ENCODE data around the gene TKT. TPM values are rescaled to one million over a fixed set of nuclear protein-coding genes. Genes with fewer than 3 reads are reported as not detected.
A peak's percentile ranks its signal among the peaks of the same experiment; 100 is the strongest.

The TKT gene
- total RNA-seq, 1 experiment from 2014 or later: 377 TPM

DNA sequence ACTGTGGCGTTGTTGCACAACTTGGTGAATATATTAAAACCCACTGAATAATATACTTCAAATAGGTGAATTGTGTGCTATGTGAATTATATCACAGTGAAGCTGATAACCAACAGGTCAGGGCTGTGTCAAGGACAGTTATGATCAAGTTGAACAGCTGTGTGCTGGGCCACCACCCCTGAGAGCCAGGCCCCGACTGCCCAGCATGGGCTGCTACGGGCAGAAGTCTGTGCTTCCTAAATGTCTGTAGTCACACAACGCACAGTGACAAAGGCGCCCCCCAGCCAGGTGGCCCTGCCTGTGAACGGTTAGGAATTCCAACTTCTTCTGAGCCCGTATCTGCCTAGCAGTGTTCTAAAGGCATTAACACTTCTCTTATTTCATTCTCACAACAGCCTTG, 32.8 kb downstream of the TKT start:
- H3K9ac ChIP-seq (ENCODE audit: low read length): no peak overlapping the region
- peaks cover 6% of the 10 kb centered on the region; the same call in 1 of the 2 replicates for H4K20me1 ChIP-seq (ENCODE audit: insufficient read depth, low read depth, low read length)
- H3K36me3 ChIP-seq (ENCODE audit: insufficient read depth, low read length): peaks cover 17% of the 10 kb centered on the region; the same call in 1 of the 2 replicates
- H3K9me3 ChIP-seq (ENCODE audit: low read length): no peaks in the 10 kb centered on the region
- DNase-seq: no peak
- no peak overlapping the region for H3K4me2 ChIP-seq (ENCODE audit: low read depth, low read length, poor library complexity, severe bottlenecking)
- no peak overlapping the region for H2AFZ ChIP-seq (ENCODE audit: low read length)
- no peak overlapping the region for H3K27ac ChIP-seq (ENCODE audit: low read length)
- H3K9me2 ChIP-seq (replicated peaks; ENCODE audit: insufficient read depth, low read length): no peaks in the 10 kb centered on the region
- no peaks in the 10 kb centered on the region for H3K27me3 ChIP-seq (ENCODE audit: low read length)
- H3K4me1 ChIP-seq (ENCODE audit: low read length): peaks cover 5% of the 10 kb centered on the region
- peaks cover 6% of the 10 kb centered on the region; the same call in 1 of the 2 replicates for H3K79me2 ChIP-seq (ENCODE audit: low read length)
- H3K4me3 ChIP-seq (ENCODE audit: low read length): no peak overlapping the region

DNA sequence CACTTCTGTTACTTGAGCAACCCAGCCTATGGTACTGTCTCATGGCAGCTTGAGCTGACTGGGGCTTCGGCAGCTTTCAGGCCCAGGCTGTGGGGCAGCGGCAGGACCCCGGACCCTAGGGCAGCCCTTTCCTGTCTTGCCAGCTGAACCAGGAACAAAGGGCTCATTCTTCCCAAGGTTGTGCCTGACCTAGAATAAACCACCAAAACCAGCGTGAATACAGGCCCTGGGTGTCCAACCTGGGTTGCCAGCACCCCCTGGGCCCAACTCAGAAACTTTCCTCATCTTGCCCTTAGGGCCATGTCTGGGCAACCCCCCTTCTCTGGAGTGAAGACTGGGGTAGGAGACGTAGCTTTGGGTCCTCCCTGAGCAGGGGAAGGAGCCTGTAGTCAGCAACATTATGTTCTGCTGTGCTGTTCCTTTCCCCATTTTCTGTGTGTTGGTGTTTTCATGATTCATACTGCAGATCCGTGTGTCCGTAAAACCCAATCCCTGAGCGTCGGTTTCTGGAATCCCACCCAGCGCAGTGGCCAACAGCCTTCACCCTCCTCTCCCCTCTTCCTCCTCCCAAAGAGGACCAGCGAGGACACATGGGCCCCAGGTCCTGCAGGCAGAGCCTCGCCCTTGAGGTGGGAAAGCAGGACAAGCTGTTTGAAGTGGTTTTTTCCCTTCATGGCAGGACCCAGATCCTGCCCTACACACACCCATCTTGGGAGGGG, 33.5 kb downstream of the TKT start:
- H3K9me2 ChIP-seq (replicated peaks; ENCODE audit: insufficient read depth, low read length): no peaks in the 10 kb centered on the region
- H4K20me1 ChIP-seq (ENCODE audit: insufficient read depth, low read depth, low read length): peaks cover 6% of the 10 kb centered on the region; the same call in 1 of the 2 replicates
- H3K4me3 ChIP-seq (ENCODE audit: low read length): no peak overlapping the region
- H3K9ac ChIP-seq (ENCODE audit: low read length): no peak overlapping the region
- no peak for DNase-seq
- no peak overlapping the region for H2AFZ ChIP-seq (ENCODE audit: low read length)
- H3K9me3 ChIP-seq (ENCODE audit: low read length): no peaks in the 10 kb centered on the region
- peaks cover 17% of the 10 kb centered on the region; the same call in 1 of the 2 replicates for H3K36me3 ChIP-seq (ENCODE audit: insufficient read depth, low read length)
- H3K79me2 ChIP-seq (ENCODE audit: low read length): peaks cover 8% of the 10 kb centered on the region; the same call in 1 of the 2 replicates
- H3K27ac ChIP-seq (ENCODE audit: low read length): no peak overlapping the region
- no peak overlapping the region for H3K4me2 ChIP-seq (ENCODE audit: low read depth, low read length, poor library complexity, severe bottlenecking)
- H3K27me3 ChIP-seq (ENCODE audit: low read length): no peaks in the 10 kb centered on the region
- peaks cover 10% of the 10 kb centered on the region for H3K4me1 ChIP-seq (ENCODE audit: low read length)

DNA sequence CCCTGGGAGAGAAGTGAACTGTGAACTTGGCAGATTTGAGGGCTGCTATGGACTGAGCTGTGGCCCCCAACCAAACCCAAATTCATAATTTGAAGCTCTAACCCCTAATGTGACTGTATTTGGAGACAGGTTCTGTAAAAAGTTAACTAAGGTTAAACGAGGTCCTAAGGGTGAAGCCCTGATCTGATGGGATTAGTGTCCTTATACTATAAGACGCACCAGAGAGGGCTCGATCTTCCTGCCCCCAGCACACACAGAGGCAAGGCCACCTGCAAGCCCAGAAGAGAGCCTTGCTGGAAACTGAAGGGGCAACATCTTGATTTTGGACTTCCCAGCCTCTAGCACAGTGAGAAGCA, 34.0 kb downstream of the TKT start:
- peaks cover 10% of the 10 kb centered on the region for H3K4me1 ChIP-seq (ENCODE audit: low read length)
- H3K9me3 ChIP-seq (ENCODE audit: low read length): no peaks in the 10 kb centered on the region
- H4K20me1 ChIP-seq (ENCODE audit: insufficient read depth, low read depth, low read length): peaks cover 6% of the 10 kb centered on the region; the same call in 1 of the 2 replicates
- H3K4me3 ChIP-seq (ENCODE audit: low read length): no peak overlapping the region
- peaks cover 8% of the 10 kb centered on the region; the same call in 1 of the 2 replicates for H3K79me2 ChIP-seq (ENCODE audit: low read length)
- no peaks in the 10 kb centered on the region for H3K9me2 ChIP-seq (replicated peaks; ENCODE audit: insufficient read depth, low read length)
- no peaks in the 10 kb centered on the region for H3K27me3 ChIP-seq (ENCODE audit: low read length)
- no peak overlapping the region for H2AFZ ChIP-seq (ENCODE audit: low read length)
- H3K9ac ChIP-seq (ENCODE audit: low read length): no peak overlapping the region
- H3K4me2 ChIP-seq (ENCODE audit: low read depth, low read length, poor library complexity, severe bottlenecking): no peak overlapping the region
- DNase-seq: no peak
- H3K36me3 ChIP-seq (ENCODE audit: insufficient read depth, low read length): peaks cover 17% of the 10 kb centered on the region; the same call in 1 of the 2 replicates
- H3K27ac ChIP-seq (ENCODE audit: low read length): no peak overlapping the region

DNA sequence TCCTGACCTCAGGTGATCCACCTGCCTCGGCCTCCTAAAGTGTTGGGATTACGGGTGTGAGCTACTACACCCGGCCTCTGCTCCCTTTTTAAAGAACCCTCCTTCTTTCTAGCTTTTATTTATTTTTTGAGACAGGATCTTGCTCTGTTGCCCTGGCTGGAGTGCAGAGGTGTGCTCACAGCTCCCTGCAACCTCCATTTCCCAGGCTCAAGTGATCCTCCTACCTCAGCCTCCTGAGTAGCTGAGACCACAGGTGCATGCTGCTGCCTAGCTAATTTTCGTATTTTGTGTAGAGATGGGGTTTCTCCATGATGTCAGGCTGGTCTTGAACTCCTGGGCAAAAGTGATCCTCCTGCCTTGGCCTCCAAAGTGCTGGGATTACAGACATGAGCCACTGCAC, 34.5 kb downstream of the TKT start:
- Histone ChIP-seq H3K9ac (ENCODE audit: low read length) (no peak overlapping the region), H3K79me2 (ENCODE audit: low read length) (peaks cover 8% of the 10 kb centered on the region; the same call in 1 of the 2 replicates), H3K27me3 (ENCODE audit: low read length) (no peaks in the 10 kb centered on the region), H3K36me3 (ENCODE audit: insufficient read depth, low read length) (peaks cover 17% of the 10 kb centered on the region; the same call in 1 of the 2 replicates), H3K27ac (ENCODE audit: low read length) (no peak overlapping the region), H3K9me2 (replicated peaks; ENCODE audit: insufficient read depth, low read length) (no peaks in the 10 kb centered on the region), H4K20me1 (ENCODE audit: insufficient read depth, low read depth, low read length) (peaks cover 6% of the 10 kb centered on the region; the same call in 1 of the 2 replicates), H3K4me2 (ENCODE audit: low read depth, low read length, poor library complexity, severe bottlenecking) (no peak overlapping the region), H3K4me1 (ENCODE audit: low read length) (peaks cover 10% of the 10 kb centered on the region), H3K9me3 (ENCODE audit: low read length) (no peaks in the 10 kb centered on the region), H2AFZ (ENCODE audit: low read length) (no peak overlapping the region), H3K4me3 (ENCODE audit: low read length) (no peak overlapping the region)
- no peak for DNase-seq

DNA sequence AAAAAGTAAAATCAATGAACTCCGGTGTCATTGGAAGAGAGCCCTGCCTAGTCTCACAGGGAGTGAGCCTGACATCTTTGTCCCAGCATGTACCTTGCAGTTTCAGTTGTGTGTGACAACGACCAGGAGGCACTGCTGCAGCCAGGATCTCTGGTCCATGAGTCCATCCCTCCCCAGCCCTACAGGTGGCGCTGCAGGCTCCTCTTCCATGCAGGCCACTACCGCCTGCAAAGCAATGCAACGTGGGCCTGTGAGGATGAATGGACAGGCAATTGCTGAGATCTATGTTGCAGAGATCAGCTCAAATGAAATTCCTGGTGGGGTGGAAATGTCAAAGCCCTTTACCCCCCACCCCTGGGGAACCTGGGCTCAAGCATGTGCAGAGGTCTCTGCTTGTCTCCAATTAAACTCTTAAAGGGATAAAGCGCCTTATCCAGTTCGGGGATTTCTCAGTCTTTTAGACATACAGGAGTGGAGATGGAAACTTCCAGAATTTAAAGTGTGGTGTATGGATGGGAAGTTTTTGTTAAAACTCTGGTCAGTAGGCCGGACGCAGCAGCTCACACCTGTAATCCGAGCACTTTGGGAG, 35.8 kb downstream of the TKT start:
- Histone ChIP-seq H3K4me3 (ENCODE audit: low read length) (no peak overlapping the region), H3K9me2 (replicated peaks; ENCODE audit: insufficient read depth, low read length) (no peaks in the 10 kb centered on the region), H3K9ac (ENCODE audit: low read length) (no peak overlapping the region), H3K4me1 (ENCODE audit: low read length) (peaks cover 10% of the 10 kb centered on the region), H3K79me2 (ENCODE audit: low read length) (peaks cover 3% of the 10 kb centered on the region; the same call in 1 of the 2 replicates), H3K27ac (ENCODE audit: low read length) (no peak overlapping the region), H3K4me2 (ENCODE audit: low read depth, low read length, poor library complexity, severe bottlenecking) (no peak overlapping the region), H3K36me3 (ENCODE audit: insufficient read depth, low read length) (peaks cover 13% of the 10 kb centered on the region; the same call in 1 of the 2 replicates), H3K27me3 (ENCODE audit: low read length) (no peaks in the 10 kb centered on the region), H4K20me1 (ENCODE audit: insufficient read depth, low read depth, low read length) (no peaks in the 10 kb centered on the region), H2AFZ (ENCODE audit: low read length) (no peak overlapping the region), H3K9me3 (ENCODE audit: low read length) (no peaks in the 10 kb centered on the region)
- DNase-seq: peak; percentile 94

DNA sequence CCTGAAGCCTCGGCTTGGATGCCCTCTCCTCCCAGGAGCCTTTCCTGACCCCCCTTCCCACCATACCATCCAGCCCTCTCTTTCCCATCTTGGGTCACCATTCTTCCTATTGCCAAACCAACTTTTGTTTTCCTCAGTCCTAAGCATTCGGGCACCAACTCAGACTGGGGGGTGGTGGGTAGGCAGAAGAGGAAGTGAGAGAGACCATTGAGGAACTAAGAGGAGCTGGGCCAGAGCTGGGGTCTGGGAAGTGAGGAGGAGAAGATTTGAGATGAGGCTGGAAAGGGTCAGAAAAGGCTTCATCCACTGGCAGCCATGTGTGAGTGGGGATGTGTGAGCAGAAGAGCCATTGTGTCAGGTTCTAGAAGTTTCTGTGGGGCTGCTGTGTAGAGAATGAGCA, 37.7 kb downstream of the TKT start:
- DNase-seq: peak; percentile 66
- peaks cover 10% of the 10 kb centered on the region for H3K4me1 ChIP-seq (ENCODE audit: low read length)
- no peak overlapping the region for H3K4me2 ChIP-seq (ENCODE audit: low read depth, low read length, poor library complexity, severe bottlenecking)
- H3K79me2 ChIP-seq (ENCODE audit: low read length): peaks cover 6% of the 10 kb centered on the region
- H3K4me3 ChIP-seq (ENCODE audit: low read length): no peak overlapping the region
- no peak overlapping the region for H3K9ac ChIP-seq (ENCODE audit: low read length)
- no peaks in the 10 kb centered on the region for H3K9me2 ChIP-seq (replicated peaks; ENCODE audit: insufficient read depth, low read length)
- no peaks in the 10 kb centered on the region for H3K9me3 ChIP-seq (ENCODE audit: low read length)
- peak overlapping the region; percentile 62 for H3K27ac ChIP-seq (ENCODE audit: low read length)
- H2AFZ ChIP-seq (ENCODE audit: low read length): no peak overlapping the region
- H3K36me3 ChIP-seq (ENCODE audit: insufficient read depth, low read length): peaks cover 9% of the 10 kb centered on the region; the same call in 1 of the 2 replicates
- no peaks in the 10 kb centered on the region for H3K27me3 ChIP-seq (ENCODE audit: low read length)
- no peaks in the 10 kb centered on the region for H4K20me1 ChIP-seq (ENCODE audit: insufficient read depth, low read depth, low read length)

DNA sequence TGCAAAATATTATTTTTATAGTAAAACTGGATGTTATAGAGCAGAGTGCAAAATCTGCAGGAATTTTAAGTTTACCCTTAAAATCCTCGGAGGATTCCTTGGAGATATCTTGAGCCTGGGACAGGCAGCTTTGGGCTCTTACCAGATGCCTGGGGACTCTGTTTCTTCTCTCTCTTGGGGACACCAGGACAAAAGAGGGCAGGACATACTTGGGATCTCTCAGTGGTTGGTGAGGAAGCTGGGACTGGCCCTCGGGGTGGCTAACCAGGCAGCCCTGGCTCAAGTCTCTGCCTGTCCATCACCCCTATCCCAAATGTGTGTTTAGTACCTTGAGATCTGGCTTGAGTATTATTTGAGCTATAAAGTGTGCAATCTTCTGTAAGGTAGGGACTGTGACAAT, 38.6 kb downstream of the TKT start:
- Histone ChIP-seq H3K9me3 (ENCODE audit: low read length) (no peaks in the 10 kb centered on the region), H3K9me2 (replicated peaks; ENCODE audit: insufficient read depth, low read length) (no peaks in the 10 kb centered on the region), H3K4me2 (ENCODE audit: low read depth, low read length, poor library complexity, severe bottlenecking) (no peak overlapping the region), H3K27me3 (ENCODE audit: low read length) (no peaks in the 10 kb centered on the region), H3K27ac (ENCODE audit: low read length) (no peak overlapping the region), H3K9ac (ENCODE audit: low read length) (no peak overlapping the region), H3K36me3 (ENCODE audit: insufficient read depth, low read length) (peaks cover 4% of the 10 kb centered on the region; the same call in 1 of the 2 replicates), H2AFZ (ENCODE audit: low read length) (no peak overlapping the region), H3K79me2 (ENCODE audit: low read length) (peaks cover 12% of the 10 kb centered on the region), H4K20me1 (ENCODE audit: insufficient read depth, low read depth, low read length) (no peaks in the 10 kb centered on the region), H3K4me3 (ENCODE audit: low read length) (no peak overlapping the region), H3K4me1 (ENCODE audit: low read length) (peaks cover 10% of the 10 kb centered on the region)
- DNase-seq: no peak

DNA sequence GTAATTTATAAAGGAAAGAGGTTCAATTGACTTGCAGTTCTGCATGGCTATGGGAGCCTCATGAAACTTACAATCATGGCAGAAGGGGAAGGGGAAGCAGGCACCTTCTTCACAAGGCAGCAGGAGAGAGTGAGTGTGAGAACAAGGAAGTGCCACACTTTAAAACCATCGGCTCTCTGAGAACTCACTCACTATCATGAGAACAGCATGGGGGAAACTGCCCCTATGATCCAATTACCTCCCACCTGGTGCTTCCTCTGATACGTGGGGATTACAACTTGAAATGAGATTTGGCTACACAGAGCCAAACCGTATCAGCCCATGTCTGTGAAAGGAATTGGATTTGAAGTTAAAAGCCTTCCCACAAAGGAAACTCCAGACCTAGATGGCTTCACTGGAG, 39.1 kb downstream of the TKT start:
- H3K4me3 ChIP-seq (ENCODE audit: low read length): no peak overlapping the region
- peaks cover 15% of the 10 kb centered on the region for H3K79me2 ChIP-seq (ENCODE audit: low read length)
- DNase-seq: no peak
- H3K9ac ChIP-seq (ENCODE audit: low read length): no peak overlapping the region
- H3K4me1 ChIP-seq (ENCODE audit: low read length): peaks cover 10% of the 10 kb centered on the region
- no peaks in the 10 kb centered on the region for H3K27me3 ChIP-seq (ENCODE audit: low read length)
- H2AFZ ChIP-seq (ENCODE audit: low read length): no peak overlapping the region
- H3K9me2 ChIP-seq (replicated peaks; ENCODE audit: insufficient read depth, low read length): no peaks in the 10 kb centered on the region
- peaks cover 4% of the 10 kb centered on the region; the same call in 1 of the 2 replicates for H3K36me3 ChIP-seq (ENCODE audit: insufficient read depth, low read length)
- H3K27ac ChIP-seq (ENCODE audit: low read length): no peak overlapping the region
- no peaks in the 10 kb centered on the region for H4K20me1 ChIP-seq (ENCODE audit: insufficient read depth, low read depth, low read length)
- H3K9me3 ChIP-seq (ENCODE audit: low read length): no peaks in the 10 kb centered on the region
- H3K4me2 ChIP-seq (ENCODE audit: low read depth, low read length, poor library complexity, severe bottlenecking): no peak overlapping the region

Measured in Karpas-422 (cell line).